K562 (cell line): ENCODE results near the gene SUDS3. TPM values are rescaled to one million over a fixed set of nuclear protein-coding genes. Genes with fewer than 3 reads are reported as not detected.

Experiments used
- ATAC-seq: fragments of 200-7000 bp; cut with Tn5 transposase; 3 replicates; pipeline ENCODE4 v1.9.1; 2020; ENCODE audit warnings: moderate library complexity
- BruUV-seq: library from RNA; stranded (reverse); fragments of 400-500 nt; replicated peaks from 2 replicates; lab custom pipeline; 2021; lab: Mats Ljungman, UMichigan
- CTCF ChIA-PET: fragments of 300-600 bp; formaldehyde crosslinking; extraction: SDS; loops from one replicate; lab custom pipeline; 2021; ENCODE audit warnings: low intra/inter-chr PET ratio; lab: Yijun Ruan, JAX
- POLR2A ChIA-PET: fragments of 300-600, 350-650 bp; sonication (Branson Sonifier 250); formaldehyde crosslinking; extraction: SDS; loops from one replicate; lab custom pipeline; 2021; ENCODE audit warnings: antibody characterized with exemption, inconsistent platforms; lab: Yijun Ruan, JAX
- DNase-seq, 4 experiments: peaks; one replicate each; pipeline versions ENCODE4 v3.0.0 to v3.0.0-alpha.2; 2011 to 2018; ENCODE audit warnings: low spot score in 3 of 4, mixed read lengths in 3 of 4; ENCODE audit errors: extremely low read depth in 1 of 4
- FAIRE-seq: peaks from 2 replicates; lab custom pipeline; 2011; peaks lifted over from hg19 to GRCh38; lab: Jason Lieb, UNC
- H2AFZ ChIP-seq: 2 replicates; pipeline ENCODE4 v1.6.0; 2011; ENCODE audit warnings: low read depth, low read length, control low read depth, inconsistent platforms
- H3K27ac ChIP-seq: fragments of 200-600 bp; 3 replicates; pipeline ENCODE4 v1.8.0; 2011; ENCODE audit warnings: low read depth, mild to moderate bottlenecking, control low read depth, inconsistent platforms, low read length, moderate library complexity, mixed read lengths; ENCODE audit errors: extremely low read depth
- H3K27me3 ChIP-seq, 2 experiments: fragments of 300-600 bp in 1 of 2; 2 replicates in 1 of 2; 3 replicates in 1 of 2; pipeline versions ENCODE4 v1.6.0 to v1.8.0; 2011; ENCODE audit warnings: inconsistent platforms in 2 of 2, low read length in 2 of 2, mild to moderate bottlenecking in 1 of 2, mixed read lengths in 1 of 2, moderate library complexity in 1 of 2; ENCODE audit not compliant: control insufficient read depth in 2 of 2, insufficient read depth in 2 of 2
- H3K36me3 ChIP-seq: fragments of 300-600 bp; 3 replicates; pipeline ENCODE4 v1.8.0; 2011; ENCODE audit warnings: mild to moderate bottlenecking, low read length, inconsistent platforms; ENCODE audit not compliant: control insufficient read depth, insufficient read depth
- H3K4me1 ChIP-seq, 2 experiments: fragments of 200-600 bp in 1 of 2; replicated peaks in 1 of 2; 2 replicates in 1 of 2; 3 replicates in 1 of 2; pipeline versions ENCODE4 v1.5.1 to v1.8.0; 2011; ENCODE audit warnings: inconsistent platforms in 2 of 2, low read length in 2 of 2, mild to moderate bottlenecking in 1 of 2, mixed read lengths in 1 of 2, moderate library complexity in 1 of 2; ENCODE audit not compliant: control insufficient read depth in 2 of 2, insufficient read depth in 2 of 2
- H3K4me2 ChIP-seq: 2 replicates; pipeline ENCODE4 v1.6.1; 2011; ENCODE audit warnings: low read length, control low read depth, inconsistent platforms, mixed read lengths; ENCODE audit not compliant: insufficient read depth
- H3K4me3 ChIP-seq: fragments of 200-600 bp; sonication (generic), shearing (Covaris generic); 2 replicates; pipeline ENCODE4 v1.5.1; 2016; ENCODE audit warnings: control low read depth, inconsistent platforms
- H3K79me2 ChIP-seq: fragments of 200-600 bp; 3 replicates; pipeline ENCODE4 v1.8.0; 2011; ENCODE audit warnings: low read length, inconsistent platforms; ENCODE audit not compliant: control insufficient read depth, insufficient read depth
- H3K9ac ChIP-seq, 2 experiments: 2 replicates each; pipeline versions ENCODE4 v1.6.0 to v1.6.1; 2011; ENCODE audit warnings: low read depth in 2 of 2, low read length in 2 of 2, control low read depth in 1 of 2, inconsistent platforms in 1 of 2, mild to moderate bottlenecking in 1 of 2, mixed read lengths in 1 of 2; ENCODE audit not compliant: insufficient read depth in 1 of 2
- H3K9me1 ChIP-seq: one replicate; pipeline ENCODE4 v1.6.0; 2011; ENCODE audit warnings: inconsistent platforms, mild to moderate bottlenecking, low read length, moderate library complexity; ENCODE audit not compliant: control insufficient read depth, insufficient read depth
- H3K9me3 ChIP-seq: replicated peaks from 2 replicates; pipeline ENCODE4 v1.5.1; 2011; ENCODE audit warnings: low read depth, low read length, inconsistent platforms; ENCODE audit not compliant: control insufficient read depth, insufficient read depth
- H4K20me1 ChIP-seq: replicated peaks from 2 replicates; pipeline ENCODE4 v1.6.1; 2011; ENCODE audit warnings: low read length, inconsistent platforms, mixed read lengths; ENCODE audit not compliant: control insufficient read depth, insufficient read depth
- KAT2B ChIP-seq: IDR thresholded peaks from one replicate; pipeline ENCODE4 v1.6.1; 2012; ENCODE audit warnings: low read depth, mild to moderate bottlenecking, control low read depth, inconsistent platforms, low read length, moderate library complexity
- SMAD3 ChIP-seq: fragments of 450-650 bp; formaldehyde crosslinking; conservative IDR thresholded peaks from 2 replicates; pipeline ENCODE4 v1.4.0; 2020; ENCODE audit warnings: mild to moderate bottlenecking
- ZNF583 ChIP-seq: fragments of 250-450 bp; sonication (Bioruptor Pico); IDR thresholded peaks from 2 replicates; pipeline ENCODE4 v1.4.0; 2020
- ZNF830 ChIP-seq: fragments of 250-450 bp; sonication (Bioruptor Pico); IDR thresholded peaks from 2 replicates; pipeline ENCODE4 v1.5.0; 2021; ENCODE audit warnings: mild to moderate bottlenecking
- WGBS: fragments of 100-300 bp; shearing (Covaris generic); methylation state at CpG from one replicate; pipeline ENCODE4 v1.1.6; 2016; ENCODE audit warnings: low coverage, mixed read lengths; ENCODE audit not compliant: insufficient coverage; ENCODE audit errors: missing lambda C conversion rate; 5-methylcytosine and 5-hydroxymethylcytosine counted together
- in situ Hi-C: fragments of 300-500 bp; cut with MboI; formaldehyde crosslinking; loops from 4 replicates; pipeline ENCODE4 v1.15.0; 2018; ENCODE audit warnings: inconsistent platforms, mixed read lengths
- intact Hi-C: fragments of 100-400 bp; cut with micrococcal nuclease; formaldehyde crosslinking; loops from 2 replicates; pipeline ENCODE4 v1.14.2; 2022
- polyA plus RNA-seq, 8 experiments: library from polyadenylated mRNA; depleted of rRNA in 4 of 8; stranded (reverse) in 5 of 8; unstranded in 3 of 8; fragments of >200 nt; fragmentation: Nextera tagmentation in 2 of 8; fragmentation: Illumina TruSeq in 1 of 8; extraction: Ambion mirVana in 2 of 8; extraction: Trizol in 1 of 8; gene quantifications; 2 replicates each; pipeline versions ENCODE4 v1.2.1 to v1.2.3, GENCODE V29; 2011 to 2014; ENCODE audit warnings: inconsistent platforms in 1 of 8, missing spikeins in 1 of 8
- total RNA-seq, 7 experiments: library from RNA; depleted of rRNA in 6 of 7; stranded (reverse); fragments of >200 nt in 6 of 7; fragmentation: Illumina TruSeq in 2 of 7; extraction: Trizol in 2 of 7; gene quantifications; 2 replicates each; pipeline versions ENCODE4 v1.2.1 to v1.2.3, GENCODE V29; 2011 to 2021; ENCODE audit warnings: low replicate concordance in 1 of 7
- TF ChIP-seq, protein P1 (sequence below): fragments of 250-450 bp; sonication (Bioruptor Pico); IDR thresholded peaks from 2 replicates; pipeline ENCODE4 v1.6.1; 2021; ENCODE audit warnings: mild to moderate bottlenecking

The SUDS3 gene
- total and polyA plus RNA-seq, 9 of the 15 experiments (the other 6 are each of a cell fraction or from before 2014, with no cell fraction given), result 6.6 to 30.5 (median 23.3) TPM

DNA sequence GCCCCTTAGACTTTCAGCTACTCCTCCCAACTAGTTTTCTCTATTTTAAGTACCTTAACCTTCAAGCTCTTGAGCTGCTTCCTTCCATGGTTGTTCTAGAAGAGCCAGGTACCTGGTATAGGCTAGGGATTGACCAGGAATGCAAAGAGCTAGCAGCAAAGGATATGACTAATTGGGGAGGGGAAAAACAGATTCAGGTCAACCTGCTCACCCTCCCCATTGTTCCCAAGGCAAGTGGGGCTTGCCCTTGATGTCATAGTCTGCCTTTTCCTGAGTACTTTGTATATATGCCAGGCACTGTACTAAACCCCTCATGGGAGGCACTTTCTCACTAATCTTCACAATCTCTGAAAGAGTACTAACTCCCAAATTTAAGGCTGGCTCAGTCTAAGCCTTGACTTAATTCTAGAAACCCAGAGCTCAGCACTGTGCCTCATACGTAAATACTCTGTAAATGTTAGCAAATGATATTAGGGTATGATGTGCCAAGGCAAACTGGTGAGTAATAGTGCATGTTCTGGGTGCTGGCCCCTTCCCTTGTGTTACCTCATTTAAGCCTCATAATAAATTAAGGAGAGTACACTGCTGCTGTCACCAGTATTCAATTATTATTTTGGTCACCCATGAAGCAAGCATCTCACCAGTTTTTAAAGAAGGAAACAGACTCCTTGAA is 42.2 kb downstream of the SUDS3 start:
- Histone ChIP-seq H3K9ac (no peak overlapping the region), H3K4me3 (no peak overlapping the region), H3K4me1 (no peaks in the 10 kb centered on the region), H3K27ac (no peak overlapping the region), H3K4me2 (no peak overlapping the region), H3K36me3 (peaks cover 27% of the 10 kb centered on the region; the same call in 2 of the 3 replicates), H3K9me3 (no peaks in the 10 kb centered on the region), H3K79me2 (no peaks in the 10 kb centered on the region), H3K27me3 (no peaks in the 10 kb centered on the region), H2AFZ (no peak overlapping the region), H3K9me1 (no peaks in the 10 kb centered on the region), H4K20me1 (no peaks in the 10 kb centered on the region; the same call in 1 of the 2 replicates)
- ATAC-seq (no peak), DNase-seq (no peak), FAIRE-seq (no peak)
- no TSS peak for BruUV-seq
- 78% methylated on average over 1 of the region's 1 CpG for WGBS
- ChIA-PET POLR2A (interaction anchor here (0.6 kb wide), 1 partner anchor 414 kb away, joined by 3 read pairs; no protein-coding TSS in a partner anchor), CTCF (no interaction called here)
- TF ChIP-seq KAT2B, result no peak
- TF ChIP-seq ZNF583 (CRISPR knock-in tag), result no peak
- no peak for TF ChIP-seq ZNF830 (CRISPR knock-in tag)
- TF ChIP-seq, protein P1, sequence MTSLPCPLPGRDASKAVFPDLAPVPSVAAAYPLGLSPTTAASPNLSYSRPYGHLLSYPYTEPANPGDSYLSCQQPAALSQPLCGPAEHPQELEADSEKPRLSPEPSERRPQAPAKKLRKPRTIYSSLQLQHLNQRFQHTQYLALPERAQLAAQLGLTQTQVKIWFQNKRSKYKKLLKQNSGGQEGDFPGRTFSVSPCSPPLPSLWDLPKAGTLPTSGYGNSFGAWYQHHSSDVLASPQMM, result no peak
- TF ChIP-seq SMAD3 (CRISPR knock-in tag), result no peak
- in situ Hi-C loops, result loop anchor here (10.0 kb wide), 1 partner anchor 206 kb away; no protein-coding TSS in a partner anchor
- intact Hi-C loops, result no loop called here
